HEK293 (cell line): ENCODE measurements around the gene TLE2.

Experiments used
- GLI2 ChIP-seq: fragments of 450-650 bp; formaldehyde crosslinking; IDR thresholded peaks from 2 replicates; pipeline ENCODE4; 2017; ENCODE audit warnings: missing biosample characterization, missing genetic modification characterization, low read depth, borderline replicate concordance
- KLF16 ChIP-seq: fragments of 450-650 bp; formaldehyde crosslinking; IDR thresholded peaks from 2 replicates; pipeline ENCODE4 v1.5.1; 2017; ENCODE audit warnings: missing biosample characterization, missing genetic modification characterization
- KLF7 ChIP-seq: fragments of 450-650 bp; formaldehyde crosslinking; IDR thresholded peaks from 2 replicates; pipeline ENCODE4 v1.5.1; 2016; ENCODE audit warnings: missing biosample characterization, missing genetic modification characterization, borderline replicate concordance
- OVOL3 ChIP-seq: fragments of 450-650 bp; formaldehyde crosslinking; IDR thresholded peaks from 2 replicates; pipeline ENCODE4 v1.5.1; 2016; ENCODE audit warnings: missing biosample characterization, missing genetic modification characterization
- SP3 ChIP-seq: fragments of 450-650 bp; formaldehyde crosslinking; IDR thresholded peaks from 2 replicates; pipeline ENCODE4 v1.5.1; 2016; ENCODE audit warnings: missing biosample characterization, missing genetic modification characterization
- ZNF16 ChIP-seq: fragments of 450-650 bp; formaldehyde crosslinking; IDR thresholded peaks from 2 replicates; pipeline ENCODE4 v1.5.1; 2016; ENCODE audit warnings: low read depth, missing biosample characterization, missing genetic modification characterization
- ZNF274 ChIP-seq, 2 experiments: fragments of 200-500 bp in 1 of 2; fragments of 450-650 bp in 1 of 2; sonication (Bioruptor generic) in 1 of 2; formaldehyde crosslinking in 1 of 2; IDR thresholded peaks; 2 replicates each; pipeline versions ENCODE4 v1.5.1 to v1.6.1; 2014 to 2016; ENCODE audit warnings: borderline replicate concordance in 1 of 2, inconsistent platforms in 1 of 2, low read length in 1 of 2, missing biosample characterization in 1 of 2, missing genetic modification characterization in 1 of 2
- ZNF341 ChIP-seq: fragments of 450-650 bp; formaldehyde crosslinking; IDR thresholded peaks from 2 replicates; pipeline ENCODE4; 2016; ENCODE audit warnings: low read depth, missing biosample characterization, missing genetic modification characterization
- ZNF350 ChIP-seq: fragments of 450-650 bp; formaldehyde crosslinking; IDR thresholded peaks from 2 replicates; pipeline ENCODE4 v1.5.0; 2017; ENCODE audit warnings: missing biosample characterization, mild to moderate bottlenecking, missing genetic modification characterization
- ZNF514 ChIP-seq: fragments of 450-650 bp; formaldehyde crosslinking; IDR thresholded peaks from 2 replicates; pipeline ENCODE4 v1.5.1; 2016; ENCODE audit warnings: missing biosample characterization, missing genetic modification characterization
- ZNF521 ChIP-seq: fragments of 450-650 bp; formaldehyde crosslinking; IDR thresholded peaks from 2 replicates; pipeline ENCODE4 v1.5.1; 2017; ENCODE audit warnings: missing biosample characterization, mild to moderate bottlenecking, missing genetic modification characterization
- ZNF555 ChIP-seq: fragments of 450-650 bp; formaldehyde crosslinking; conservative IDR thresholded peaks from 2 replicates; pipeline ENCODE4 v1.5.1; 2017; ENCODE audit warnings: missing biosample characterization, mild to moderate bottlenecking, missing genetic modification characterization, inconsistent platforms
- ZNF571 ChIP-seq: fragments of 450-650 bp; formaldehyde crosslinking; IDR thresholded peaks from 2 replicates; pipeline ENCODE4 v1.5.0; 2017; ENCODE audit warnings: missing biosample characterization, missing genetic modification characterization
- ZNF596 ChIP-seq: fragments of 450-650 bp; IDR thresholded peaks from 2 replicates; pipeline ENCODE4 v1.5.0; 2018; ENCODE audit warnings: missing biosample characterization, mild to moderate bottlenecking, missing genetic modification characterization, moderate library complexity
- ZNF791 ChIP-seq: fragments of 450-650 bp; formaldehyde crosslinking; IDR thresholded peaks from 2 replicates; pipeline ENCODE4 v1.5.1; 2016; ENCODE audit warnings: missing biosample characterization, missing genetic modification characterization
- TF ChIP-seq, protein P1 (sequence below): fragments of 450-650 bp; formaldehyde crosslinking; conservative IDR thresholded peaks from 2 replicates; pipeline ENCODE4 v1.5.1; 2016; ENCODE audit warnings: low read depth, missing biosample characterization, missing genetic modification characterization
- TF ChIP-seq, protein P2 (sequence below): fragments of 450-650 bp; formaldehyde crosslinking; IDR thresholded peaks from 2 replicates; pipeline ENCODE4 v1.5.1; 2016; ENCODE audit warnings: missing biosample characterization, missing genetic modification characterization
- TF ChIP-seq, protein P3 (sequence below): fragments of 450-650 bp; formaldehyde crosslinking; IDR thresholded peaks from 2 replicates; pipeline ENCODE4 v1.5.1; 2016; ENCODE audit warnings: missing biosample characterization, missing genetic modification characterization
- TF ChIP-seq, protein P4 (sequence below): fragments of 450-650 bp; formaldehyde crosslinking; IDR thresholded peaks from 2 replicates; pipeline ENCODE4 v1.5.1; 2017; ENCODE audit warnings: missing biosample characterization, missing genetic modification characterization
- TF ChIP-seq, protein P5 (sequence below): fragments of 450-650 bp; formaldehyde crosslinking; IDR thresholded peaks from 2 replicates; pipeline ENCODE4 v1.5.1; 2017; ENCODE audit warnings: missing biosample characterization, missing genetic modification characterization
- TF ChIP-seq, protein P6 (sequence below): fragments of 450-650 bp; formaldehyde crosslinking; IDR thresholded peaks from 2 replicates; pipeline ENCODE4 v1.5.1; 2016; ENCODE audit warnings: missing biosample characterization, missing genetic modification characterization, borderline replicate concordance

Gene TLE2

DNA sequence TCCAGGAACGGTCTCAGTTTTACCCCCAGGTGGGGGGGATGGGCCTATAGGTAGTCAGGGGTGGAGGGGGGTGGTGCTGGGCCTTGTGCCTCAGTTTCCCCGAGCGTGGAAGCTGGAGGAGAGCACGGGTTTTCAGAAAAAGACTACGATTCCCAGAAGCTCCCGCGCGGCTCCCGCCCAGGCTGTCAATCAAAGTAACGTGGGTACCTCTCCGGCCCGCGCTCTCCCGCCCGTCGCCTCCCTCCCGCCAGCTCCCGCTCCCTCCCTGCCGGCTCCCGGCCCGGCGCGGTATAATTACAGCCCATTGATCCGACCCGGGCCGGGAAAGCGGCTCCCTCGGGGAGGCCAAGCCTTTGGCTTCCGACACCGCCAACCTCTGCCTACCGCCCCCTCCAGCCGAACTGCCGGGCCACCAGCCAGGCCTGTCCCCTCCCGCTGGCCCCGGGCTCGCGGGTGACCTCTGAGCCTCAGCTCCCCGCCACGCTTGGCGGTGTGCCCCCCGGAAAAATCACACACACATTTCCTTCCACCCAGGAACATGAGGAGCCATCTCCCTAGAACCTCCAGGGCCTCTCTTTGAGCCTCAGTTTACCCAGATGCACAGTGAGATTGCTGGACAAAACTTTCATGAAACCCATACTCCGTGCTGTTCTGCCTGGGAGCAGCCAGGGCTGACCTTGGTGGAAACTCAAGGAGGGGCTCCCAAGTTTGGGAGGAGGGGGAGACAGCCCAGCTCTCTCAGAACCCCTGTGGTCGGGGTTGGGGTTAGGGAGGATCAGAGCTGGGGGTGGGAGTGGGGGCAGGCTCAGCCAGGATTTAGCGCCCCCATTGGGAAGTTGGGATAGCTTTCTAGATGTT, 7.3 kb upstream of the TLE2 start (continued):
- TF ChIP-seq, protein P1, sequence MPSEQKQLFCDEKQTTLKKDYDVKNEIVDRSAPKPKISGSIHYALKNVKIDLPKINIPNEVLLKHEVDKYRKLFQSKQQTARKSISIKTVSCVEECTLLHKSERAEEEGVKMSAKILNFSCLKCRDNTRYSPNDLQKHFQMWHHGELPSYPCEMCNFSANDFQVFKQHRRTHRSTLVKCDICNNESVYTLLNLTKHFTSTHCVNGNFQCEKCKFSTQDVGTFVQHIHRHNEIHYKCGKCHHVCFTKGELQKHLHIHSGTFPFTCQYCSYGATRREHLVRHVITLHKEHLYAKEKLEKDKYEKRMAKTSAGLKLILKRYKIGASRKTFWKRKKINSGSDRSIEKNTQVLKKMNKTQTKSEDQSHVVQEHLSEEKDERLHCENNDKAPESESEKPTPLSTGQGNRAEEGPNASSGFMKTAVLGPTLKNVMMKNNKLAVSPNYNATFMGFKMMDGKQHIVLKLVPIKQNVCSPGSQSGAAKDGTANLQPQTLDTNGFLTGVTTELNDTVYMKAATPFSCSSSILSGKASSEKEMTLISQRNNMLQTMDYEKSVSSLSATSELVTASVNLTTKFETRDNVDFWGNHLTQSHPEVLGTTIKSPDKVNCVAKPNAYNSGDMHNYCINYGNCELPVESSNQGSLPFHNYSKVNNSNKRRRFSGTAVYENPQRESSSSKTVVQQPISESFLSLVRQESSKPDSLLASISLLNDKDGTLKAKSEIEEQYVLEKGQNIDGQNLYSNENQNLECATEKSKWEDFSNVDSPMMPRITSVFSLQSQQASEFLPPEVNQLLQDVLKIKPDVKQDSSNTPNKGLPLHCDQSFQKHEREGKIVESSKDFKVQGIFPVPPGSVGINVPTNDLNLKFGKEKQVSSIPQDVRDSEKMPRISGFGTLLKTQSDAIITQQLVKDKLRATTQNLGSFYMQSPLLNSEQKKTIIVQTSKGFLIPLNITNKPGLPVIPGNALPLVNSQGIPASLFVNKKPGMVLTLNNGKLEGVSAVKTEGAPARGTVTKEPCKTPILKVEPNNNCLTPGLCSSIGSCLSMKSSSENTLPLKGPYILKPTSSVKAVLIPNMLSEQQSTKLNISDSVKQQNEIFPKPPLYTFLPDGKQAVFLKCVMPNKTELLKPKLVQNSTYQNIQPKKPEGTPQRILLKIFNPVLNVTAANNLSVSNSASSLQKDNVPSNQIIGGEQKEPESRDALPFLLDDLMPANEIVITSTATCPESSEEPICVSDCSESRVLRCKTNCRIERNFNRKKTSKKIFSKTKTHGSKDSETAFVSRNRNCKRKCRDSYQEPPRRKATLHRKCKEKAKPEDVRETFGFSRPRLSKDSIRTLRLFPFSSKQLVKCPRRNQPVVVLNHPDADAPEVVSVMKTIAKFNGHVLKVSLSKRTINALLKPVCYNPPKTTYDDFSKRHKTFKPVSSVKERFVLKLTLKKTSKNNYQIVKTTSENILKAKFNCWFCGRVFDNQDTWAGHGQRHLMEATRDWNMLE (tag by site-specific recombination): no peak
- no peak for TF ChIP-seq ZNF16
- TF ChIP-seq ZNF350 (tag by site-specific recombination): no peak
- TF ChIP-seq ZNF596: peak; percentile 67
- TF ChIP-seq, protein P2, sequence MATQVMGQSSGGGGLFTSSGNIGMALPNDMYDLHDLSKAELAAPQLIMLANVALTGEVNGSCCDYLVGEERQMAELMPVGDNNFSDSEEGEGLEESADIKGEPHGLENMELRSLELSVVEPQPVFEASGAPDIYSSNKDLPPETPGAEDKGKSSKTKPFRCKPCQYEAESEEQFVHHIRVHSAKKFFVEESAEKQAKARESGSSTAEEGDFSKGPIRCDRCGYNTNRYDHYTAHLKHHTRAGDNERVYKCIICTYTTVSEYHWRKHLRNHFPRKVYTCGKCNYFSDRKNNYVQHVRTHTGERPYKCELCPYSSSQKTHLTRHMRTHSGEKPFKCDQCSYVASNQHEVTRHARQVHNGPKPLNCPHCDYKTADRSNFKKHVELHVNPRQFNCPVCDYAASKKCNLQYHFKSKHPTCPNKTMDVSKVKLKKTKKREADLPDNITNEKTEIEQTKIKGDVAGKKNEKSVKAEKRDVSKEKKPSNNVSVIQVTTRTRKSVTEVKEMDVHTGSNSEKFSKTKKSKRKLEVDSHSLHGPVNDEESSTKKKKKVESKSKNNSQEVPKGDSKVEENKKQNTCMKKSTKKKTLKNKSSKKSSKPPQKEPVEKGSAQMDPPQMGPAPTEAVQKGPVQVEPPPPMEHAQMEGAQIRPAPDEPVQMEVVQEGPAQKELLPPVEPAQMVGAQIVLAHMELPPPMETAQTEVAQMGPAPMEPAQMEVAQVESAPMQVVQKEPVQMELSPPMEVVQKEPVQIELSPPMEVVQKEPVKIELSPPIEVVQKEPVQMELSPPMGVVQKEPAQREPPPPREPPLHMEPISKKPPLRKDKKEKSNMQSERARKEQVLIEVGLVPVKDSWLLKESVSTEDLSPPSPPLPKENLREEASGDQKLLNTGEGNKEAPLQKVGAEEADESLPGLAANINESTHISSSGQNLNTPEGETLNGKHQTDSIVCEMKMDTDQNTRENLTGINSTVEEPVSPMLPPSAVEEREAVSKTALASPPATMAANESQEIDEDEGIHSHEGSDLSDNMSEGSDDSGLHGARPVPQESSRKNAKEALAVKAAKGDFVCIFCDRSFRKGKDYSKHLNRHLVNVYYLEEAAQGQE: 0 out of 2 replicates have a peak, but pooled peaks have one; percentile 36
- no peak for TF ChIP-seq ZNF791 (tag by site-specific recombination)
- TF ChIP-seq ZNF555: no peak
- TF ChIP-seq, protein P3, sequence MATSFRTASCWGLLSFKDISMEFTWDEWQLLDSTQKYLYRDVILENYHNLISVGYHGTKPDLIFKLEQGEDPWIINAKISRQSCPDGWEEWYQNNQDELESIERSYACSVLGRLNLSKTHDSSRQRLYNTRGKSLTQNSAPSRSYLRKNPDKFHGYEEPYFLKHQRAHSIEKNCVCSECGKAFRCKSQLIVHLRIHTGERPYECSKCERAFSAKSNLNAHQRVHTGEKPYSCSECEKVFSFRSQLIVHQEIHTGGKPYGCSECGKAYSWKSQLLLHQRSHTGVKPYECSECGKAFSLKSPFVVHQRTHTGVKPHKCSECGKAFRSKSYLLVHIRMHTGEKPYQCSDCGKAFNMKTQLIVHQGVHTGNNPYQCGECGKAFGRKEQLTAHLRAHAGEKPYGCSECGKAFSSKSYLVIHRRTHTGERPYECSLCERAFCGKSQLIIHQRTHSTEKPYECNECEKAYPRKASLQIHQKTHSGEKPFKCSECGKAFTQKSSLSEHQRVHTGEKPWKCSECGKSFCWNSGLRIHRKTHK: no peak
- TF ChIP-seq ZNF274 (IDR thresholded peaks at IDR 0.05; ENCODE audit: low read length): no peak
- no peak for TF ChIP-seq ZNF274 (tag by site-specific recombination; IDR thresholded peaks at IDR 0.05; ENCODE audit: borderline replicate concordance)
- peak; percentile 13; the same call in 1 of the 2 replicates for TF ChIP-seq KLF7 (tag by site-specific recombination)
- TF ChIP-seq GLI2 (tag by site-specific recombination): no peak; the same call in 1 of the 2 replicates
- TF ChIP-seq, protein P4, sequence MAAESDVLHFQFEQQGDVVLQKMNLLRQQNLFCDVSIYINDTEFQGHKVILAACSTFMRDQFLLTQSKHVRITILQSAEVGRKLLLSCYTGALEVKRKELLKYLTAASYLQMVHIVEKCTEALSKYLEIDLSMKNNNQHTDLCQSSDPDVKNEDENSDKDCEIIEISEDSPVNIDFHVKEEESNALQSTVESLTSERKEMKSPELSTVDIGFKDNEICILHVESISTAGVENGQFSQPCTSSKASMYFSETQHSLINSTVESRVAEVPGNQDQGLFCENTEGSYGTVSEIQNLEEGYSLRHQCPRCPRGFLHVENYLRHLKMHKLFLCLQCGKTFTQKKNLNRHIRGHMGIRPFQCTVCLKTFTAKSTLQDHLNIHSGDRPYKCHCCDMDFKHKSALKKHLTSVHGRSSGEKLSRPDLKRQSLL (tag by site-specific recombination): peak; percentile 38; the same call in 1 of the 2 replicates
- no peak for TF ChIP-seq ZNF571 (tag by site-specific recombination)
- 0 out of 2 replicates have a peak, but pooled peaks have one; percentile 23 for TF ChIP-seq KLF16 (tag by site-specific recombination)
- TF ChIP-seq ZNF514 (tag by site-specific recombination): no peak
- TF ChIP-seq ZNF341 (tag by site-specific recombination): peak; percentile 80
- TF ChIP-seq, protein P5, sequence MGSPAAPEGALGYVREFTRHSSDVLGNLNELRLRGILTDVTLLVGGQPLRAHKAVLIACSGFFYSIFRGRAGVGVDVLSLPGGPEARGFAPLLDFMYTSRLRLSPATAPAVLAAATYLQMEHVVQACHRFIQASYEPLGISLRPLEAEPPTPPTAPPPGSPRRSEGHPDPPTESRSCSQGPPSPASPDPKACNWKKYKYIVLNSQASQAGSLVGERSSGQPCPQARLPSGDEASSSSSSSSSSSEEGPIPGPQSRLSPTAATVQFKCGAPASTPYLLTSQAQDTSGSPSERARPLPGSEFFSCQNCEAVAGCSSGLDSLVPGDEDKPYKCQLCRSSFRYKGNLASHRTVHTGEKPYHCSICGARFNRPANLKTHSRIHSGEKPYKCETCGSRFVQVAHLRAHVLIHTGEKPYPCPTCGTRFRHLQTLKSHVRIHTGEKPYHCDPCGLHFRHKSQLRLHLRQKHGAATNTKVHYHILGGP (tag by site-specific recombination): no peak
- TF ChIP-seq, protein P6, sequence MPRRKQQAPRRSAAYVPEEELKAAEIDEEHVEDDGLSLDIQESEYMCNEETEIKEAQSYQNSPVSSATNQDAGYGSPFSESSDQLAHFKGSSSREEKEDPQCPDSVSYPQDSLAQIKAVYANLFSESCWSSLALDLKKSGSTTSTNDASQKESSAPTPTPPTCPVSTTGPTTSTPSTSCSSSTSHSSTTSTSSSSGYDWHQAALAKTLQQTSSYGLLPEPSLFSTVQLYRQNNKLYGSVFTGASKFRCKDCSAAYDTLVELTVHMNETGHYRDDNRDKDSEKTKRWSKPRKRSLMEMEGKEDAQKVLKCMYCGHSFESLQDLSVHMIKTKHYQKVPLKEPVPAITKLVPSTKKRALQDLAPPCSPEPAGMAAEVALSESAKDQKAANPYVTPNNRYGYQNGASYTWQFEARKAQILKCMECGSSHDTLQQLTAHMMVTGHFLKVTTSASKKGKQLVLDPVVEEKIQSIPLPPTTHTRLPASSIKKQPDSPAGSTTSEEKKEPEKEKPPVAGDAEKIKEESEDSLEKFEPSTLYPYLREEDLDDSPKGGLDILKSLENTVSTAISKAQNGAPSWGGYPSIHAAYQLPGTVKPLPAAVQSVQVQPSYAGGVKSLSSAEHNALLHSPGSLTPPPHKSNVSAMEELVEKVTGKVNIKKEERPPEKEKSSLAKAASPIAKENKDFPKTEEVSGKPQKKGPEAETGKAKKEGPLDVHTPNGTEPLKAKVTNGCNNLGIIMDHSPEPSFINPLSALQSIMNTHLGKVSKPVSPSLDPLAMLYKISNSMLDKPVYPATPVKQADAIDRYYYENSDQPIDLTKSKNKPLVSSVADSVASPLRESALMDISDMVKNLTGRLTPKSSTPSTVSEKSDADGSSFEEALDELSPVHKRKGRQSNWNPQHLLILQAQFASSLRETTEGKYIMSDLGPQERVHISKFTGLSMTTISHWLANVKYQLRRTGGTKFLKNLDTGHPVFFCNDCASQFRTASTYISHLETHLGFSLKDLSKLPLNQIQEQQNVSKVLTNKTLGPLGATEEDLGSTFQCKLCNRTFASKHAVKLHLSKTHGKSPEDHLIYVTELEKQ (tag by site-specific recombination): peak; percentile 61; the same call in 1 of the 2 replicates
- no peak for TF ChIP-seq OVOL3 (tag by site-specific recombination)
- TF ChIP-seq SP3: peak; percentile 63
- no peak for TF ChIP-seq ZNF521 (tag by site-specific recombination)
